ENCODE measurements around the gene ZNF14. TPM values are rescaled to one million over a fixed set of nuclear protein-coding genes. Genes with fewer than 3 reads are reported as not detected.

ZNF14 gene
- polyA plus RNA-seq, 2 of the 4 experiments (the other 2 are of a cell fraction): 1.6 to 2.8 TPM

DNA sequence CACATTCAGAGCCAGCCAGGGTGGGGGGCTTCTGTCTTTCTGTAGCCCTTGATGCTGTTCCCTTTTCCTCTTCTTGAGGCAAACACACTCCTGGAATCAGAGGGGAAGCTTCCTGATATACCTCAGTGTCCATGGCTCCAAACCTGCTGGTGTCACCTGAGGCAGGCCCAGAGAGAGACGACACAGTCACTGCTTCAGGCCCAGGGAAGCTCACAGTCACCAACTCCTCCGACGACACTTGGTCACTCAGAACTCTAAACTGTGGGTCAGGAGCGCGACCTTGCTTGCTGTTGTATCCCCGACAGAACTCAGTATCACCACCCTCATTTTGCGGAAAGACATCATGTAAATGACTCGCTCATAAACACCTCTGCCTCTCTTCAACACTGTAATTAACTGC, 70.6 kb downstream of the ZNF14 start (continued):
- TF ChIP-seq, protein P1, sequence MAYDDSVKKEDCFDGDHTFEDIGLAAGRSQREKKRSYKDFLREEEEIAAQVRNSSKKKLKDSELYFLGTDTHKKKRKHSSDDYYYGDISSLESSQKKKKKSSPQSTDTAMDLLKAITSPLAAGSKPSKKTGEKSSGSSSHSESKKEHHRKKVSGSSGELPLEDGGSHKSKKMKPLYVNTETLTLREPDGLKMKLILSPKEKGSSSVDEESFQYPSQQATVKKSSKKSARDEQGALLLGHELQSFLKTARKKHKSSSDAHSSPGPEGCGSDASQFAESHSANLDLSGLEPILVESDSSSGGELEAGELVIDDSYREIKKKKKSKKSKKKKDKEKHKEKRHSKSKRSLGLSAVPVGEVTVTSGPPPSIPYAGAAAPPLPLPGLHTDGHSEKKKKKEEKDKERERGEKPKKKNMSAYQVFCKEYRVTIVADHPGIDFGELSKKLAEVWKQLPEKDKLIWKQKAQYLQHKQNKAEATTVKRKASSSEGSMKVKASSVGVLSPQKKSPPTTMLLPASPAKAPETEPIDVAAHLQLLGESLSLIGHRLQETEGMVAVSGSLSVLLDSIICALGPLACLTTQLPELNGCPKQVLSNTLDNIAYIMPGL (CRISPR knock-in tag; IDR thresholded peaks at IDR 0.05; ENCODE audit: borderline replicate concordance): no peak

DNA sequence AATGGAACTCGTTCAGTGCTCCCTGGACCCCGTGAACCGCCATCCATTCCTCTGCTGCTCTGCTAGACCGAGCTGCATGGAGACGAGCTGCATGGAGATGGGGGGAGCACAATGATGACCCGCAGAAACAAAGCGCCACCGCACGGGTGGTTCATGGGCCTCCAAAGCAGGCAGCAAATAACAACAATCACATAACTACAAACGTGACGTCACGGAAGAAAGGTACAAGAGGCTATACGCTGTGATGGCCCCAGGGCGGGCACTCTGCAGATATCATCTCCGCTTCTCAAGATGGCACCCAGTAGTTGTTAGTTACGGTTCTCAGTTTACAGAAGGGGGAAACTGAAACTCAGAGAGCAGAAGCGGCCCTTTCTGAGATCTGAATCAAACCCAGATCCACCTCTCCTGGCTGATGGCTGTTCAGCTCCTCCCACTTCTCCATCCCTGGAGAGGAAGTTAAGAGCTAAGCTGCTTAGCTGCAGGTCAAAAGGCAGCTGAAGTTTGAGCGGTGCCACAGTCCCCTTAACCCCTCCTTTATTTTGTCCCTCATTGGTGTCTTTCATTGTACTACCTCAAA, 71.1 kb downstream of the ZNF14 start:
- DNase-seq (ENCODE audit: low read depth in 1 of 2, low spot score in 1 of 2): no peak
- 94% methylated on average over 18 of the region's 18 CpGs for WGBS (ENCODE audit: missing lambda C conversion rate)
- Histone ChIP-seq H3K4me1 (peaks cover 8% of the 10 kb centered on the region; the same call in 1 of the 3 replicates), H3K27ac (no peak overlapping the region), H3K4me3 (no peak overlapping the region), H3K4me2 (peak overlapping the region; percentile 72), H3K9me3 (0 out of 3 replicates have a peak, but pooled peaks cover 5% of the 10 kb centered on the region)
- no peak for FAIRE-seq
- ChIA-PET CTCF (interaction anchor here (1.0 to 2.2 kb wide), 3 partner anchors 8 to 130 kb away, joined by 3 to 8 read pairs (median 3); partner anchors contain the start of gene GMIP), POLR2A (no interaction called here)
- TF ChIP-seq ELK1 (IDR thresholded peaks at IDR 0.05; ENCODE audit: low read depth, low read length) (no peak), MAX (IDR thresholded peaks at IDR 0.05) (no peak), KDM1A (IDR thresholded peaks at IDR 0.05; ENCODE audit: low read depth) (no peak), NPAS2 (CRISPR knock-in tag; IDR thresholded peaks at IDR 0.05; ENCODE audit: borderline replicate concordance) (no peak), KDM5A (IDR thresholded peaks at IDR 0.05) (no peak), CHD4 (IDR thresholded peaks at IDR 0.05; ENCODE audit: borderline replicate concordance) (no peak), NR3C1 (IDR thresholded peaks at IDR 0.05) (no peak), TP53 (CRISPR knock-in tag; IDR thresholded peaks at IDR 0.05) (no peak)
- TF ChIP-seq, protein P2, sequence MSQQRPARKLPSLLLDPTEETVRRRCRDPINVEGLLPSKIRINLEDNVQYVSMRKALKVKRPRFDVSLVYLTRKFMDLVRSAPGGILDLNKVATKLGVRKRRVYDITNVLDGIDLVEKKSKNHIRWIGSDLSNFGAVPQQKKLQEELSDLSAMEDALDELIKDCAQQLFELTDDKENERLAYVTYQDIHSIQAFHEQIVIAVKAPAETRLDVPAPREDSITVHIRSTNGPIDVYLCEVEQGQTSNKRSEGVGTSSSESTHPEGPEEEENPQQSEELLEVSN (IDR thresholded peaks at IDR 0.05; ENCODE audit: borderline replicate concordance, low read depth): no peak
- TF ChIP-seq, protein P3, sequence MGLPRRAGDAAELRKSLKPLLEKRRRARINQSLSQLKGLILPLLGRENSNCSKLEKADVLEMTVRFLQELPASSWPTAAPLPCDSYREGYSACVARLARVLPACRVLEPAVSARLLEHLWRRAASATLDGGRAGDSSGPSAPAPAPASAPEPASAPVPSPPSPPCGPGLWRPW (IDR thresholded peaks at IDR 0.05): no peak
- no peak for ATAC-seq

DNA sequence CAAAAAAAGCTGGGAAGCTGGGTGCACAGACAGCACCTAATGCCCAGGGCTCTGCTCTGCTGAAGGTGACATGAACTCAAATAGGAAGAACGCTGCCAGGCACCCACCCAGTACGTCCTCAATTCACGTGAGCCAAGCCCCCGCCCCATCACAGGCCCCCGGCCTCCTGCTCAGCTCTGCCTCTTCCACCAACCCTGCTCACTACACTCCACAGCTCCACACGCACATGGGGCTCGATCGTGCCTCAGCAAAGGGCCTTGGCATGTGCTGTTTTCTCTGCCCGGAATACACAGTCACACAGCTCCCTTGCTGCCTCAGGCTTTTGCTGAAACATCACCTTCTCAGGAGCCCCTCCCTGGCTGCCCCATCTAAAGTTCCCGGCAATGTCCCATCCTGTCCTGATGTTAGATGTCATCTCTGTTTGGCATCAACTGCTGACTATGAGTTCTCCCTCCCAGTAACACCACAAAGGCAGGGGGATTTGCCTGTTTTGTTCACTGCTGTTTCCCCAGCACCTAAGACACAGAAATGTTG, 71.7 kb downstream of the ZNF14 start:
- Histone ChIP-seq H3K4me1 (peaks cover 8% of the 10 kb centered on the region; the same call in 1 of the 3 replicates), H3K9me3 (0 out of 3 replicates have a peak, but pooled peaks cover 5% of the 10 kb centered on the region), H3K4me3 (no peak overlapping the region), H3K4me2 (no peak overlapping the region), H3K27ac (no peak overlapping the region)
- WGBS (ENCODE audit: missing lambda C conversion rate): 89% methylated on average over 10 of the region's 10 CpGs
- DNase-seq (ENCODE audit: low read depth in 1 of 2, low spot score in 1 of 2) (no peak), ATAC-seq (no peak), FAIRE-seq (no peak)
- CTCF ChIA-PET: interaction anchor here (2.2 kb wide), 1 partner anchor 17 kb away, joined by 8 read pairs; the partner anchor contains the start of gene GMIP
- POLR2A ChIA-PET: interaction anchor here (0.5 kb wide), 1 partner anchor 38 kb away, joined by 5 read pairs; no protein-coding TSS in a partner anchor
- no peak for TF ChIP-seq NR3C1 (IDR thresholded peaks at IDR 0.05)
- TF ChIP-seq TFCP2L1 (CRISPR knock-in tag; IDR thresholded peaks at IDR 0.05): no peak
- TF ChIP-seq CHD2 (IDR thresholded peaks at IDR 0.05; ENCODE audit: low read length, partially characterized antibody): no peak
- no peak for TF ChIP-seq POLR2AphosphoS2 (conservative IDR thresholded peaks at IDR 0.05; ENCODE audit: low read length)
- no peak for TF ChIP-seq MAZ (IDR thresholded peaks at IDR 0.05; ENCODE audit: borderline replicate concordance, low read depth, low read length)
- TF ChIP-seq EHF (CRISPR knock-in tag; IDR thresholded peaks at IDR 0.05): no peak
- TF ChIP-seq CHD4 (IDR thresholded peaks at IDR 0.05; ENCODE audit: borderline replicate concordance): no peak
- no peak for TF ChIP-seq NPAS2 (CRISPR knock-in tag; IDR thresholded peaks at IDR 0.05; ENCODE audit: borderline replicate concordance)
- TF ChIP-seq, protein P4, sequence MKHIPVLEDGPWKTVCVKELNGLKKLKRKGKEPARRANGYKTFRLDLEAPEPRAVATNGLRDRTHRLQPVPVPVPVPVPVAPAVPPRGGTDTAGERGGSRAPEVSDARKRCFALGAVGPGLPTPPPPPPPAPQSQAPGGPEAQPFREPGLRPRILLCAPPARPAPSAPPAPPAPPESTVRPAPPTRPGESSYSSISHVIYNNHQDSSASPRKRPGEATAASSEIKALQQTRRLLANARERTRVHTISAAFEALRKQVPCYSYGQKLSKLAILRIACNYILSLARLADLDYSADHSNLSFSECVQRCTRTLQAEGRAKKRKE (CRISPR knock-in tag; IDR thresholded peaks at IDR 0.05; ENCODE audit: low read depth): no peak
- TF ChIP-seq FOXS1 (CRISPR knock-in tag; IDR thresholded peaks at IDR 0.05): no peak
- TF ChIP-seq JUNB (IDR thresholded peaks at IDR 0.05): no peak
- TF ChIP-seq ZFP36 (IDR thresholded peaks at IDR 0.05; ENCODE audit: borderline replicate concordance, partially characterized antibody): no peak
- TF ChIP-seq HOXA7 (CRISPR knock-in tag; IDR thresholded peaks at IDR 0.05): no peak
- no peak for TF ChIP-seq HOXB13 (CRISPR knock-in tag; IDR thresholded peaks at IDR 0.05; ENCODE audit: low read depth)
- no peak for TF ChIP-seq CBX8 (IDR thresholded peaks at IDR 0.05)
- TF ChIP-seq EHMT2 (IDR thresholded peaks at IDR 0.05; ENCODE audit: low read depth): no peak
- no peak for TF ChIP-seq HOXB5 (CRISPR knock-in tag; IDR thresholded peaks at IDR 0.05)
- TF ChIP-seq ZC3H11A (IDR thresholded peaks at IDR 0.05): no peak
